GM12864 (cell line): ENCODE results near the gene HORMAD2.

ENCODE experiments used
- DNase-seq: peaks from one replicate; pipeline ENCODE4 v3.0.0-alpha.2; 2011; ENCODE audit warnings: low read depth
- H3K4me3 ChIP-seq: 2 replicates; pipeline ENCODE4 v1.5.1; 2011; ENCODE audit warnings: mild to moderate bottlenecking, low read depth, low read length, control low read depth
- CTCF ChIP-seq: IDR thresholded peaks from 2 replicates; pipeline ENCODE4 v1.5.1; 2011; ENCODE audit warnings: low read depth, mild to moderate bottlenecking, moderate library complexity, low read length, control low read depth, inconsistent platforms; ENCODE audit errors: missing control alignments

The HORMAD2 gene

DNA sequence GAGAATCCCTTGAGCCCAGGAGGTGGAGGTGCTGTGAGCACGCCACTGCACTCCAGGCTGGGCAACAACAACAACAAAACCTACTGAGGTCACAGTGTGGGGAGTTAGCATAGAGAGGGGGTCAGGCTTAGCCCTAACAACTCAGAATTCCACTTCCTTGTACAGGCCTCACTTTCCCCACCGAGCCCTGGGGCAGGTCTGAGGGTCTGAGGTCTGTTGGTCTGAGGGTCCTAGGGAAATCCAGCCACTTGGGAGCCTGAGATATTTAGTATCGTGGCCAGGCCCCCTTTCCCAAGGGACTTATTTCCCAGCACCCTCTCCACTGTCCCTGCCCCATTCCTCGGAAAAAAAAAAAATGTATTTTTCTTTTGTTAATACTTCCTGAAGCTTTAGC lies 34.8 kb upstream of the HORMAD2 start:
- DNase-seq = no peak
- no peak overlapping the region for H3K4me3 ChIP-seq
- no peak for TF ChIP-seq CTCF

DNA sequence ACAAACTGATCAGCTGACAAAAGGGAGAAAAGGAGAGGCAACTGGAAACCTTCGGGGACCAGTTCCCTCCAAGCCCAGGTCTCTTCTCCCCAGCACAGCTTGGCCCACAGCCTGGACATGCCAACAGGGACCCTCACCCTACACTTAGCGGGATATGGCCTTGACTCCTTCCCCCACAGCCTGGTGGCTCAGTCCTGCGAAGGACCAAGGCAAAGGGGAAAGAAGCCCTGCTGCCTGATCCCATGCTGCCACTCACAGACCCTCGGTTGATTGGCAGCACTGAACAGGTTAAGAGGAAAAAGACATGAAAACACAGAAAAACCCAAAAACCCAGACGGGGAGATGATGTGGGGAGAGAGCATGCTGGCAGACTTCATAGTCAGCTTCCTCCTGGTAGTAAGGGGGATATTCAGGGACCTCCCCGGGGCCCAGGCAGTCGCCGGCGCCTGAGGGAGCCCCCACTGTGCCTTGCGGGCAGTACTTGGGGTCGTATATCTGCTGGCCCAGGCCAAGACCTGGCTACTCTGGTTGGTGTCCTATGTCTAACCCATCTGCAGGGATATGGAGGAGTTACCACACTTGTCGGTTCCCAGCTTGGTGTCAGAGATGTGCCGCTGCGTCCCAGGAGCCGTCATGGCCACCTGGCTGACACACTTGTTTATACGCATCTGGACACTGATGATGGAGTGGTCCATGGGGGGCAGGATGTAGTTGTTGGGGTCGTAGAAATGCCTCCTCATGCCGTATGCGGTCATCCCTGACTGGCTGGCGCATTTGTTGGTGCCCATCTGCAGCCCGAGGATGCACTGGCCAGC lies 34.2 kb upstream of the HORMAD2 start:
- no peak for DNase-seq
- no peak for TF ChIP-seq CTCF
- no peak overlapping the region for H3K4me3 ChIP-seq

DNA sequence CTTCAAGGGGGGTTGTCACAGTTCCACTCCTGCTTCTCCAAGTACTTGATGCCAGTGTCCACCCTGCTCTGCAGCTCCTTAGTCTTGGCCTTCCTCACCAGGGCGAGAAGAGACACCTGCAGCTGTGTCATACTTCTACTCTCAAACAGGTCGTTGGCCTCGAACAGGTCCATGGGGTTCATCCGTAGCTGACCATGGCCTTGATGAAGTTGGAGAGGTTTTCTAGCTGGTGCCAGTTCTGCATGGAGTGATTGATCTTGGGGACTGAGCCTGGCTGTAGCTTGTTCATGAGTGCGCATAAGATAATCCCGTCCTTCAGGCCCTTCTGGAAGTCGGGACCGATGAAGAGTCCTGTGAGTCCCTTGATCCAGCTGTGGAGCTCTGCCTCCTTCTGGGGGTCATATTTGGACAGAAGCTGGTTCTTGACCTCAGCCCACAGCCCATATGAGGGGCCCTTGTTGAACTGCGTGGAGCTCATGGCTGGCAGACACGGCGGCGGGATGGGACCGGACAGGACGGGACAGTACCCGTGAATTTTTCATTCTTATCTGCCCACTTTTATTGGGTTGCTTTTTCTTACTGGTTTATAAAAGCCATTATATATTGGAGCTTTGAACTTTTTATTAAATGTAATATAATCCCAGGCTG lies 33.4 kb upstream of the HORMAD2 start:
- H3K4me3 ChIP-seq = no peak overlapping the region
- TF ChIP-seq CTCF = no peak
- DNase-seq = no peak

DNA sequence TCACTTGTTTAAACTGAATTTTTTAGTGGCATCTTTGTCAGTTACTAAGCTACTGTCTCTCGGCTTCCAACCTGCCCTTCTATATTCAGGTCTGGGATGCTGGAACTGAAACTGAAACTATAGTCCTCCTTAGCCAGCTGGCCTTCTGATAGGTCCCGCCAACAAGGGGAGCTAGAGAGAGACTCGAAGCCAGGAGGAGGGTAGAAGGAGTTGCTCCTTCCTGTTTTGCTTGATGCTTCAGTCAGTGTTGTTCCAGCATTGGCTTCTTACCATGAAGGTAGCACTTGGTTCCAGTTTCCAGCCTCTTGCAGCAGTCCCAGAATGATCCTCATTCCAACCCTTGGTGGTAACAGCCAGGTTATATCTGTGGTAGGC lies 32.9 kb upstream of the HORMAD2 start:
- DNase-seq = no peak
- no peak overlapping the region for H3K4me3 ChIP-seq
- no peak for TF ChIP-seq CTCF

- H3K4me3 ChIP-seq = no peak overlapping the region
- TF ChIP-seq CTCF = no peak
- DNase-seq = no peak
Measured at GRCh38 chr22:30048681-30049080, 31.6 kb upstream of the HORMAD2 start.

GRCh38 chr22:30054067-30054763 lies 26.0 kb upstream of the HORMAD2 start:
- DNase-seq = no peak
- no peak overlapping the region for H3K4me3 ChIP-seq
- no peak for TF ChIP-seq CTCF
